Natural killer cell (primary cell): ENCODE data around the gene NDUFC1. TPM values are rescaled to one million over a fixed set of nuclear protein-coding genes. Genes with fewer than 3 reads are reported as not detected.

Experiments used
- ATAC-seq, 3 donors: fragments of 150-1000 bp in 2 of 3; fragments of 200-7000 bp in 1 of 3; cut with Tn5 transposase; 1 replicate in 1 of 3; 2 replicates in 2 of 3; pipeline ENCODE4 v1.10.0; 2021; ENCODE audit warnings: mild to moderate bottlenecking in 2 of 3, moderate library complexity in 2 of 3
- DNase-seq, 2 donors: peaks; one replicate each; pipeline versions ENCODE4 v3.0.0 to v3.0.0-alpha.2; 2013 to 2021; ENCODE audit warnings: mixed read lengths in 1 of 2
- H3K27ac ChIP-seq: one replicate; pipeline ENCODE4 v1.5.1; 2013; ENCODE audit warnings: mild to moderate bottlenecking, low read length
- H3K27me3 ChIP-seq: one replicate; pipeline ENCODE4 v1.6.1; 2013; ENCODE audit warnings: low read length; ENCODE audit not compliant: control insufficient read depth, insufficient read depth
- H3K36me3 ChIP-seq: one replicate; pipeline ENCODE4 v1.6.1; 2013; ENCODE audit warnings: low read length; ENCODE audit not compliant: control insufficient read depth, insufficient read depth
- H3K4me1 ChIP-seq: one replicate; pipeline ENCODE4 v1.6.1; 2013; ENCODE audit warnings: low read length; ENCODE audit not compliant: control insufficient read depth, insufficient read depth
- H3K4me3 ChIP-seq: one replicate; pipeline ENCODE4 v1.5.1; 2013; ENCODE audit warnings: low read length
- H3K9me3 ChIP-seq: one replicate; pipeline ENCODE4 v1.6.1; 2013; ENCODE audit warnings: low read length; ENCODE audit not compliant: control insufficient read depth, insufficient read depth
- H3K27ac Mint-ChIP-seq, 2 donors: one replicate each; pipeline ENCODE4 v1.8.0; 2022; ENCODE audit warnings: mild to moderate bottlenecking in 2 of 2, mixed read lengths in 2 of 2, moderate library complexity in 1 of 2
- H3K27me3 Mint-ChIP-seq, 2 donors: one replicate each; pipeline ENCODE4 v1.8.0; 2022; ENCODE audit warnings: low read depth in 2 of 2, mixed read lengths in 2 of 2
- H3K36me3 Mint-ChIP-seq: one replicate; pipeline ENCODE4 v1.8.0; 2022; ENCODE audit warnings: mixed read lengths
- H3K4me1 Mint-ChIP-seq, 2 donors: one replicate each; pipeline ENCODE4 v1.8.0; 2022; ENCODE audit warnings: mixed read lengths in 2 of 2
- H3K4me3 Mint-ChIP-seq: one replicate; pipeline ENCODE4 v1.8.0; 2022; ENCODE audit warnings: mild to moderate bottlenecking, moderate library complexity, mixed read lengths
- H3K9me3 Mint-ChIP-seq, 2 donors: one replicate each; pipeline ENCODE4 v1.8.0; 2022; ENCODE audit warnings: mixed read lengths in 2 of 2
- WGBS: methylation state at CpG from one replicate; pipeline ENCODE4 v1.1.7; 2013; ENCODE audit warnings: missing lambda C conversion rate; ENCODE audit not compliant: insufficient coverage; 5-methylcytosine and 5-hydroxymethylcytosine counted together
- intact Hi-C: fragments of 100-400 bp; cut with micrococcal nuclease; formaldehyde crosslinking; loops from one replicate; pipeline ENCODE4 v1.14.2; 2022
- total RNA-seq, 4 donors: library from RNA; stranded (reverse); fragments of 120-200 nt in 1 of 4; gene quantifications; one replicate each; pipeline versions ENCODE4 v1.2.3 to v1.2.4, GENCODE V29; 2013 to 2022
- TF ChIP-seq, protein P1 (sequence below): fragments of 200-600 bp; IDR thresholded peaks from one replicate; pipeline ENCODE4 v1.8.0; 2022; ENCODE audit warnings: antibody characterized with exemption

NDUFC1 gene
- total RNA-seq, 3 donors from 2014 or later (not counting 1 experiment from before 2014, with no cell fraction given), result 14.0 to 15.8 (median 14.3) TPM

DNA sequence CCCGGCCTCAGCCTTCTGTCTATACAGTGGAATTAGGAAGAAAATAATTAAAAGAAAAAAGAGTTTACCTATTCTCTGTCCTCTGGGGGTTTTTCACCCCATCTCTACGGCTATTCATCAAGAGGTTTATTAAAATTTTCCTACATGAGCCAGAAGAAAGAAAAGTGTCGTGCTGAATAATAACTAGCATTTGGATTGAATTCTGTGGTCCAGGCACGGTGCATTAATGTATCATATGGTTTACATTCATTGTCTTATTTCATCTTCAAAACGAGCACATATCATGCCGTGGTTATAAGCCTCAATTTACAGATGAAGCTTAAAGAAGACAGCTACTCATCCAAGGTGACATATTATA, 6.4 kb downstream of the NDUFC1 start:
- H3K4me1 Mint-ChIP-seq, result peaks cover 24 to 28% of the 10 kb centered on the region in 2 donors
- Histone ChIP-seq H3K4me3 (no peak overlapping the region), H3K27me3 (no peaks in the 10 kb centered on the region), H3K4me1 (peaks cover 15% of the 10 kb centered on the region), H3K9me3 (no peaks in the 10 kb centered on the region), H3K27ac (peak overlapping the region; percentile 28), H3K36me3 (peaks cover 20% of the 10 kb centered on the region)
- DNase-seq (no peak), ATAC-seq (no peak)
- TF ChIP-seq, protein P1, sequence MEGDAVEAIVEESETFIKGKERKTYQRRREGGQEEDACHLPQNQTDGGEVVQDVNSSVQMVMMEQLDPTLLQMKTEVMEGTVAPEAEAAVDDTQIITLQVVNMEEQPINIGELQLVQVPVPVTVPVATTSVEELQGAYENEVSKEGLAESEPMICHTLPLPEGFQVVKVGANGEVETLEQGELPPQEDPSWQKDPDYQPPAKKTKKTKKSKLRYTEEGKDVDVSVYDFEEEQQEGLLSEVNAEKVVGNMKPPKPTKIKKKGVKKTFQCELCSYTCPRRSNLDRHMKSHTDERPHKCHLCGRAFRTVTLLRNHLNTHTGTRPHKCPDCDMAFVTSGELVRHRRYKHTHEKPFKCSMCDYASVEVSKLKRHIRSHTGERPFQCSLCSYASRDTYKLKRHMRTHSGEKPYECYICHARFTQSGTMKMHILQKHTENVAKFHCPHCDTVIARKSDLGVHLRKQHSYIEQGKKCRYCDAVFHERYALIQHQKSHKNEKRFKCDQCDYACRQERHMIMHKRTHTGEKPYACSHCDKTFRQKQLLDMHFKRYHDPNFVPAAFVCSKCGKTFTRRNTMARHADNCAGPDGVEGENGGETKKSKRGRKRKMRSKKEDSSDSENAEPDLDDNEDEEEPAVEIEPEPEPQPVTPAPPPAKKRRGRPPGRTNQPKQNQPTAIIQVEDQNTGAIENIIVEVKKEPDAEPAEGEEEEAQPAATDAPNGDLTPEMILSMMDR, result peak; percentile 58
- no peaks in the 10 kb centered on the region for H3K36me3 Mint-ChIP-seq
- no peaks in the 10 kb centered on the region for H3K27me3 Mint-ChIP-seq
- intact Hi-C loops, result loop anchor here (1.0 kb wide), 3 partner anchors 67 to 266 kb away; no protein-coding TSS in a partner anchor
- H3K27ac Mint-ChIP-seq, result peak overlapping the region; percentile 94 to 96
- WGBS, result 45% methylated on average over 4 of the region's 6 CpGs
- no peaks in the 10 kb centered on the region for H3K9me3 Mint-ChIP-seq
- peak overlapping the region; percentile 97 for H3K4me3 Mint-ChIP-seq

DNA sequence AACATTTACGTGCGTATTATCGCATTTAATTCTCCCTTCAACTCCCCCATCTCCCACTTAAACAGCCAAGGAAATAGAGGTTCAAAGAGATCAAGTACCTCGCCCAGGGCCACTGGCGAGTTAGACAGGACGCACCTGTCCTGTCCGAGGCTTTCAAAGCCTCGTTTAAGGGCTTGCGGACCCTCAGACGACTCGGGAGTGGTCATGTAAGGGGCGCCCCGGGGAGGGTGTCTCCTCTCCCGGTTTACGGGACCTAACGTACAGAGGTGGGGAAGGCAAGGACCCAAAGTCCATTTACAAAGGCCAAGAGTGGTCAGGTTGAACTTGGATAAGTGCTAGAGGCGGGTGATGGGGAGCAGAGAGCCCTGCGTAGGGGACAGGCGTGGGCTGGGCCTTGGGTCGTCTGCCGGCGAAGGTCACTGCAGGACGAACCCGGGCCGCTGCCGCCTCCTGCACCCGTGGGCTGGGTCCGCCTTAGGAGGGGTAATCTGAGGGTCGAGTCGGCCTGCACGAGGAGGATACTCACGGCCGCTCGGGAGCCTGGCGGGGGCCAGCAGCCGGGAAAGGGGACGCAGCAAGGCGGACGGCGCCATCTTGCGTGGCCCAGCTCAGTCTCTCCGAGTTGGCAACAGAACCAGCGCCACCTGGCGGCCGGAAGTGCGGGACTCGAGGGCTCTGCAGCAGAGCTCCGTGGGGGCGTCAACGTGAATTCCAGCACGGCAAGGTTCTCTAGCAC, 6.9 kb downstream of the NDUFC1 start:
- H3K27me3 ChIP-seq, result no peaks in the 10 kb centered on the region
- peaks cover 10% of the 10 kb centered on the region for H3K4me1 ChIP-seq
- peak overlapping the region; percentile 86 for H3K4me3 ChIP-seq
- peak; percentile 98 to 99 for DNase-seq
- Mint-ChIP-seq H3K4me1 (peaks cover 19 to 23% of the 10 kb centered on the region in 2 donors), H3K9me3 (no peaks in the 10 kb centered on the region), H3K36me3 (no peaks in the 10 kb centered on the region), H3K27me3 (no peaks in the 10 kb centered on the region), H3K4me3 (peak overlapping the region; percentile 97), H3K27ac (peak overlapping the region; percentile 94 to 96)
- H3K36me3 ChIP-seq, result peaks cover 20% of the 10 kb centered on the region
- intact Hi-C loops, result loop anchor here (1.0 kb wide), 3 partner anchors 66 to 265 kb away; no protein-coding TSS in a partner anchor
- TF ChIP-seq, protein P1, result peak; percentile 95
- peak; percentile 94 to 99 (median 97) for ATAC-seq
- H3K9me3 ChIP-seq, result no peaks in the 10 kb centered on the region
- peak overlapping the region; percentile 84 for H3K27ac ChIP-seq
- under 1% methylated on average over 51 of the region's 51 CpGs for WGBS

DNA sequence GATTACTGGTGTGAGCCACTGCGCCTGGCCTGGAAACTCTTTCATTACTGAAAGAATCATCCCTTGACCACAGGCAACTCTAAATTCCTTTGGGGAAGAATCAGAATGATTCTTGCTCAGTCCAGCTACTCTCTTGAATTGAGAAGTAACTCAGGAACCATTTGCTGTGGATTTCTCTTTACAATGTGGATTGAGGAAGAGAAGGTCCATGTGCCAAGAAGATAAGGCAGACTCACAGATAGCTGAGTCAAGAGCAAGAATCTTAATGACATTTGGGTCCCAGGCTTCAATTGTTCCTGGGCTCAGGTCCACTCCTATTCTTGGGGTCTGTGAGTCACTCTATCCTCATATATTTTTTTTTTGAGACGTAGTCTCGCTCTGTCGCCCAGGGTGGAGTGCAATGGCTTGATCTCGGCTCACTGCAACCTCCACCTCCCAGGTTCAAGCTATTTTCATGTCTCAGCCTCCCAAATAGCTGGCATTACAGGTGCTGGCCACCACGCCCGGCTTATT, 16.0 kb downstream of the NDUFC1 start:
- no peaks in the 10 kb centered on the region for H3K4me1 ChIP-seq
- no peak overlapping the region for H3K27ac ChIP-seq
- Mint-ChIP-seq H3K27me3 (peaks cover 0 to 8% of the 10 kb centered on the region in 2 donors), H3K36me3 (no peaks in the 10 kb centered on the region), H3K4me1 (no peaks in the 10 kb centered on the region), H3K27ac (no peak overlapping the region), H3K4me3 (no peak overlapping the region), H3K9me3 (no peaks in the 10 kb centered on the region)
- intact Hi-C loops, result no loop called here
- ATAC-seq (no peak), DNase-seq (no peak)
- 97% methylated on average over 7 of the region's 7 CpGs for WGBS
- H3K36me3 ChIP-seq, result peaks cover 17% of the 10 kb centered on the region
- H3K9me3 ChIP-seq, result no peaks in the 10 kb centered on the region
- TF ChIP-seq, protein P1, result no peak
- H3K4me3 ChIP-seq, result no peak overlapping the region
- H3K27me3 ChIP-seq, result no peaks in the 10 kb centered on the region
